GM19455 (cell line): Measurements from ENCODE around the gene CPLX1.
"Not testable (repeated sequence)": the region's sequence is repeated elsewhere in the genome, so short reads cannot be mapped to it uniquely, and the experiment has no call there.

ENCODE experiments used
- ATAC-seq: cut with Tn5 transposase; IDR thresholded peaks from one replicate; pipeline ENCODE4 v1.9.1; 2021; ENCODE audit not compliant: unreplicated experiment

CPLX1 gene

GRCh38 chr4:740656-741282 is 85.2 kb downstream of the CPLX1 start:
- no peak for ATAC-seq

- no peak for ATAC-seq
Observed at GRCh38 chr4:740011-740410, 85.9 kb downstream of the CPLX1 start.

DNA sequence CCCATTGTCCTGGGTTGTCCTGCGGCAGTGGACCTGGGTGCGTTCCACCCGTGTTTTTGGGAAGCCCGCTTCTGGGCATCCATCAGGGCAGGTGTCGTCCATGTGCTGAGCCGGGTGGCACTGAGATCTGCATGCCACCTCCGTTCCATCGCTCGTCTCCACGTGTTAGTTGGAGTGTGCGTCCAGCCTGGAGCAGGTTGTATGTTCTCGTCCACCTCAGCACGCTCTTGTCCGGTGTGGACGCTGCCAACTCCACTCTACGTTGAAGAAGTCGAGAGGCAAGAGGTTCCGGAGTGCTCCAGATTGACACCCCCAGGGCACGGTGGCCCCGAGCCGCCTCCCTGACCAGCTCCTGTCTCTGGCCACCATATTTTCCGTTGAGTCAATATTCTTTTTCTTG is 86.4 kb downstream of the CPLX1 start:
- no peak for ATAC-seq

GRCh38 chr4:738781-739280 is 87.1 kb downstream of the CPLX1 start:
- no peak for ATAC-seq

- ATAC-seq, result not testable (repeated sequence)
Observed at GRCh38 chr4:736561-736960, 89.4 kb downstream of the CPLX1 start.

GRCh38 chr4:735583-735982 is 90.3 kb downstream of the CPLX1 start:
- ATAC-seq, result no peak
